ENCODE data around the gene GATAD2B.

DNA sequence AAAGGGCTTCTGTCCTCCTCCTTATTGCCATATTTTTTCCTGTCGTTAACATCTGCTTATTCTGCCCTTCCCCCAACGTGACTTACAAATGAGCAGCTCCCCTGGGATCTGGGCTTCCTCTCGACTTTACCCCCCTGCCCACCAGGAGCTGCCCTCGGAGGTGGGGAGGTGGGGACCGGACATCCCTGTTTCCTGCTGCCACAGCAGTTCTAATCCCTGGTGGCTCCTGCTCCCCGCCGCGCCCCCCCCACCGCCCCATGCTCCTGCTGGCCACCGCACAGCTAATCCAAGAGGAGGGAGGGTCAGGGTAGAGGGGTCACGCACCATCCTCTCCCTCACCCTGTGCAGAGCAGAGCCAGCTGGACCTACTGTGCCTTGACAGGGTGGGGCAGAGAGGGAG is 152.0 kb downstream of the GATAD2B start:
- TF ChIP-seq POLR2AphosphoS5 (IDR thresholded peaks at IDR 0.05; ENCODE audit: borderline replicate concordance, low read depth, low read length), result no peak
- no peak for TF ChIP-seq EZH2 (IDR thresholded peaks at IDR 0.05)
- no peak for TF ChIP-seq FOXP2 (optimal IDR thresholded peaks at IDR 0.05; ENCODE audit: control extremely low read depth, extremely low read length, insufficient read depth)
